ENCODE results near the gene RNF208.
"Not testable (repeated sequence)": the region's sequence is repeated elsewhere in the genome, so short reads cannot be mapped to it uniquely, and the experiment has no call there.

RNF208 gene

DNA sequence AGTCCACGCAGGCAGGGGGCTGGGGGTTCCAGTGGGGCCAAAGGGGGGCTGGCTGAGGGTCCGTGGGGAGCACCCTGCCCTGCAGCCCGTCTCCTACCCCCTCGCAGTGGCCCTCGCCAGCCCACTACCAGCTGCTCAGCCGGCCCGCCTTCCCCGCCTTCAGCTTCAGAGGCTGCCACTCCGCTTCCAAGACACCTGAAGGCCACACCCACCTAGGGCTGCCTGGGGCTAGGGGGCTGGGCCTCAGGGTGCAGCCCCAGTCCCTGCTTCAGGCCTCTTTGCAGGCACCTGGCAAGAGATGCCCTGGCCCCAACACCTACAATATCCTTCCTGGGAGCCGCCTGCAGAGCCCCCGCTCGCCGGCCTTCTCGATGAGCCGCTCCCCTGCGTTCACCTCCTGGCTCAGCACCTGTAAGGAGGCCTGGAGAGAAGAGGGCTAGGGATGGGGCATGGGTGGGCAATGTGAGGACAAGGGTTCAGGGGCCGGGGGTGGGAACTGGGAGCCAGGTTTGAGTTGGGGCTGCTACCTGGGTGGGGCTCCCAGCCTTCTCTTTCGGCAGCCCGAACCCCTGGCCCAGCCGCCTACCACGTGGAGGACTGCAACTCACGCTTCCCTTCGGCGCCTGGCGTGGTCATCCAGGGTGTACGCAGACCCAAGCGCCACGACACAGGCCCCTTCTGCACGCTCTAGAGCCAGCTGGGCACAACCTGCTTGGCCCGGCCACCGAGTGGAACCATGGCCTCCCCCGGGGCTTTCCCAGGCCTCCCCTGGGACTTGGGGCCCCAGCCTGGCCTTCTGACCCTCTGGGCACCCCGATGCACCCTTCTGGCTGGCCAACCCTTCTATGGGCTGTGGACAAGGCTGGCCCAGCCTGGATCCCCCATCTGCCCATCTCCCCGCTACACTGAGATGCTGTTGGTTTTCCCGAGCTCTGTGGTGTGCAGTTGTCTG is 30.8 kb upstream of the RNF208 start:
- no peak for FAIRE-seq

DNA sequence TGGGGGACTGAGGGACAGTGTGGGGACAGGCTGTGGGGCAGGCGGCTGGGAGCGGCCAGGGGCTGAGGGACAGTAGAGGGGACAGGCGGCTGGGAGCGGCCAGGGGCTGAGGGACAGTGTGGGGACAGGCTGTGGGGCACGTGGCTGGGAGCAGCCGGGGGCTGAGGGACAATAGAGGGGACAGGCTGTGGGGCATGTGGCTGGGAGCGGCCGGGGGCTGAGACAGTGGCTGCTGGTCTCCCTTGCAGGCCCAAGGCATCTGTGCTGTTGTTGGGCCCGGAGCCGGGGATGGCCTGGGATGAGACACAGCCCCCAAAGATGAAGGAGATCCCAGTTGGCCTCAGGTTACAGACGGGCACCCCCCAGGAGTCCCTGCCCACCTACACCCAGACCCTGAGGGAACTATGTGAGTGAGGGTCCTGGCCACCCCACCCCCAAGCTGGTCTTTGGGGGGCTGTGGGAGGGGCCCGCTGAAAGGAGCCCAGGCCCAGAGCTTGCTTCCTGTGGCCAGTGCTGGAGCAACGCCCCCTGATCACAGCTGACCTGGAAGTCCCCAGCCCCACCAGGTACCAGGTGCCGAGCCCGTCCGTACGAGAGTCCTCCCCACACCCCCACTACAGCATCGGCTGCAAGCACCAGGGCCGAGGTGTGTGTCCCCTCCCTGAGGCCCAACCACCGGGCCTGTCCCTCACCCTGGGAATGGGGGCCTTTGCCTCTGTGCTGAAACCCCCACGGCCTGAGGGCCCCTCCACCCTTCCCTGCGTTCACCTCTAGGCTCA is 29.6 kb upstream of the RNF208 start:
- FAIRE-seq = no peak

DNA sequence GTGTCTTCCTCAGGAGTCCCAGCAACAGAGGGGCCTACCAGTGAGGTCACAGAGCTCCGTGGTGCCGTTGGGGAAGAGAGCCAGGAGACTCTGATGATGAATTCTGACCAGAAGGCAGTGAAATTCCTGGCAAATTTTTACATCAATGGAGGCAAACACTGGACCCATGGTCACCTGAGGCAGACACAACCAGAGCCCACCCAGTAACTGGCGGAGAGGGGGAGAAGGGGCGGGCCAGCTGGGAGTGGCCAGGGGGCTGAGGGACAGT is 29.1 kb upstream of the RNF208 start, which contains the start of gene STPG3:
TSS of gene STPG3 (plus strand) at position 93 of the 268 bp plus-strand sequence. CDS start at position 94, 1 bp downstream.
- no peak for FAIRE-seq

- FAIRE-seq = no peak
These were observed 28.5 kb upstream of the RNF208 start for GRCh38 chr9:137250329-137251193.

DNA sequence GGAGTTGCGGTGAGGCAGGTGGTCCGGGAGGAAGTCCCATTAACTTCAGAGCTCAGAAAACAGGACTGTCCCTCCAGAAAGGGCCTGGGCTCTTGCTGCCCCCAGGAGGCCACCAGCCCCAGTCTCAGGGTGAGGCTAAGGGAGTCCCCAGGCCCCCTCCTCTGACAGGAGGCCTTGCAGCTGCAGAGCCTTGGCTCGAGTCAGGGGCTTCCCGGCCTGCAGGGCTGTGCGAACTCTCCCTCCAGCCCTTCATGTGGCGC is 25.8 kb upstream of the RNF208 start:
- no peak for FAIRE-seq

GRCh38 chr9:137247135-137247915 is 25.3 kb upstream of the RNF208 start:
- no peak for FAIRE-seq

DNA sequence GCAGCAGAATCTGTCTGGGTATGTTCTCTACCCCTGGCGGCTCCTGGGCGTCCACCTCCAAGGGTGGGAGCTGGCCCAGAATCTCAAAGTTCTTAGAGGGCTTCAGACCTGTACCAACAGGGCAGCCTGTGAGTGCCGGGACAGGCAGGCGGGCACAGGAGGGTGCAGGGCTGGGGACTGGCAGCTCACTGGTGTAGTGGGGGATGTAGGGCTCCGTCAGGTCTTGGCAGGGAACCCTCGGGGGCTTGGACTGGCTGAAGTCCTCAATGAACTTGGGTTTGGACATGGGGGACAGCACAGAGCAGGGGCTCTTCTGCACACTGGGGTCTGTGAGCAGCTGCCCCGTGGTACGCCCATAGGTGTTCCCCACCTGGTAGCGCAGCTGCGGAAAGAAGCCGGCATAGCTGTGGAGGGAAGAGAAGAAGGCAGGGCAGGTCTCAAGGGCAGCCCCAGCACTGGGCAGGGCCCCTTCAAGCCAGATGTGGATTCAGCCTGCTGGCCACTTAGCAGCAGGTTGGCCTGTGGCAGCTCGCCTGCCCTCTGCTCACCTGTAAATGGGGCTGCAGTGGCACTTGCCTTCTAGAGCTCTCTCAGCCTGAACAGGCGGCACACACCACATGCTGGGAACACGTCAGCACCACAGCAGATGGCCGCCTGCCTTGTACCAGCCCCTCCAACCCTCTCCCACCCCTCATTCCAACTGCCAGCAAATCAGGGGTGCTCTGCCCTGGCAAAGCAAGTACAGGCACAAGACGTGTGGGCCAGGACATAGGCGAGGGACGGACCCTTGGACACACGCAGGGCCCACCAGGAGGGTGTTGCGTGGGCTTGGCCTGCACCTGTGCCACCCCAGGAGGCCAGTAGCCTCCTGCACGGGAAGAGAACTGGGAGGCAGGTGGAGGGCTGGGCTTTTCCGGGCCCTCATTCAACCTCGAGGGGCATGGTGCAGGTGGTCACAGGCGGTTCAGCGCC is 23.7 kb upstream of the RNF208 start:
- no peak for FAIRE-seq

GRCh38 chr9:137244486-137245449 is 22.7 kb upstream of the RNF208 start:
- FAIRE-seq = no peak

- FAIRE-seq = no peak
These were observed 21.8 kb upstream of the RNF208 start for GRCh38 chr9:137243626-137244485.

GRCh38 chr9:137243266-137243625 is 21.2 kb upstream of the RNF208 start:
- not testable (repeated sequence) for FAIRE-seq

DNA sequence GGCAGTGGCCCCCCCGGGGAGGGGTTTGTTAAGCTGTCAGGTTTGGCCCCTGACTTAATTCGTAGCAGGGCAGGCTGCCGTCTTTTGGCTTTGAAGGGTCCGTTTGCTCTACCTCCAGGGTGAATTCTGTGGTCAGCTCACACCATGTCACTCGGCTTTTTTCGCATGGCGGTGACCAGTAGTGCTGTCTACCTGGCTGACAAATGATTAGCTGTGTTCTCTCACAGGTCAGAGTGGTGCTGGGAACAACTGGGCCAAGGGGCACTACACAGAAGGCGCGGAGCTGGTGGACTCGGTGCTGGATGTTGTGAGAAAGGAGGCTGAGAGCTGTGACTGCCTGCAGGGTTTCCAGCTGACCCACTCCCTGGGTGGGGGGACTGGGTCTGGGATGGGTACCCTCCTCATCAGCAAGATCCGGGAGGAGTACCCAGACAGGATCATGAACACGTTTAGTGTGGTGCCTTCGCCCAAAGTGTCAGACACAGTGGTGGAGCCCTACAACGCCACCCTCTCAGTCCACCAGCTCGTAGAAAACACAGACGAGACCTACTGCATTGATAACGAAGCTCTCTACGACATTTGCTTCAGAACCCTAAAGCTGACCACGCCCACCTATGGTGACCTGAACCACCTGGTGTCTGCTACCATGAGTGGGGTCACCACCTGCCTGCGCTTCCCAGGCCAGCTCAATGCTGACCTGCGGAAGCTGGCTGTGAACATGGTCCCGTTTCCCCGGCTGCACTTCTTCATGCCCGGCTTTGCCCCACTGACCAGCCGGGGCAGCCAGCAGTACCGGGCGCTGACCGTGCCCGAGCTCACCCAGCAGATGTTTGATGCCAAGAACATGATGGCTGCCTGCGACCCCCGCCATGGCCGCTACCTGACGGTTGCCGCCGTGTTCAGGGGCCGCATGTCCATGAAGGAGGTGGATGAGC is 20.5 kb upstream of the RNF208 start:
- no peak for FAIRE-seq

- FAIRE-seq = no peak
These were observed 19.6 kb upstream of the RNF208 start for GRCh38 chr9:137241490-137242268.

- FAIRE-seq = peak; percentile 97
These were observed 18.9 kb upstream of the RNF208 start, which contains the start of gene TUBB4B for GRCh38 chr9:137240841-137241489. TSS of gene TUBB4B (plus strand) at chr9:137241287. CDS start at chr9:137241361, 74 bp downstream.

GRCh38 chr9:137240318-137240840 is 18.3 kb upstream of the RNF208 start:
- no peak for FAIRE-seq

- FAIRE-seq = not testable (repeated sequence)
These were observed 17.6 kb upstream of the RNF208 start for GRCh38 chr9:137239541-137240200.
